PC-9 (cell line): ENCODE results near the gene RPP25L. TPM values are rescaled to one million over a fixed set of nuclear protein-coding genes. Genes with fewer than 3 reads are reported as not detected.

ENCODE experiments used
- BruUV-seq: library from RNA; stranded (reverse); fragments of 400-500 nt; replicated peaks from 2 replicates; lab custom pipeline; 2021; lab: Mats Ljungman, UMichigan
- CTCF ChIA-PET: fragments of 300-600 bp; sonication (Branson Sonifier 250); formaldehyde crosslinking; loops from one replicate; lab custom pipeline; 2022; ENCODE audit warnings: antibody characterized with exemption; lab: Charles Lee
- POLR2A ChIA-PET: fragments of 300-600 bp; sonication (Branson Sonifier 250); formaldehyde crosslinking; loops from one replicate; lab custom pipeline; 2022; ENCODE audit warnings: antibody characterized with exemption; ENCODE audit not compliant: unreplicated experiment; lab: Charles Lee
- DNase-seq, 2 experiments: peaks; one replicate each; pipeline versions ENCODE4 v3.0.0 to v3.0.0-alpha.2; 2015 to 2022; ENCODE audit warnings: mixed read lengths in 1 of 2
- H2AFZ ChIP-seq: fragments of 200-600 bp; sonication (generic); 2 replicates; pipeline ENCODE4 v1.8.1; 2017; ENCODE audit warnings: antibody characterized with exemption
- H3F3A ChIP-seq: fragments of 200-600 bp; sonication (generic); 2 replicates; pipeline ENCODE4 v1.8.1; 2017; ENCODE audit warnings: antibody characterized with exemption, mild to moderate bottlenecking, low read depth; ENCODE audit not compliant: insufficient read depth
- H3K27ac ChIP-seq: fragments of 200-600 bp; sonication (generic); 2 replicates; pipeline ENCODE4 v1.6.1; 2016; ENCODE audit warnings: mixed run types
- H3K27me3 ChIP-seq: fragments of 200-600 bp; sonication (generic); 2 replicates; pipeline ENCODE4 v1.6.1; 2016; ENCODE audit warnings: low read depth, mixed run types; ENCODE audit not compliant: insufficient read depth
- H3K36me3 ChIP-seq: fragments of 200-600 bp; sonication (generic); 2 replicates; pipeline ENCODE4 v1.6.1; 2016; ENCODE audit warnings: low read depth, mixed run types
- H3K4me1 ChIP-seq: fragments of 200-600 bp; sonication (generic); replicated peaks from 2 replicates; pipeline ENCODE4 v1.6.1; 2016; ENCODE audit warnings: mixed run types; ENCODE audit not compliant: insufficient read depth
- H3K4me2 ChIP-seq: fragments of 200-600 bp; sonication (generic); 2 replicates; pipeline ENCODE4 v1.6.1; 2017; ENCODE audit warnings: mixed run types
- H3K4me3 ChIP-seq: fragments of 200-600 bp; sonication (generic); 2 replicates; pipeline ENCODE4 v1.6.1; 2016; ENCODE audit warnings: mixed run types
- H3K79me2 ChIP-seq: fragments of 200-600 bp; sonication (generic); 2 replicates; pipeline ENCODE4 v1.6.1; 2017; ENCODE audit warnings: low read depth, mixed run types
- H3K9me2 ChIP-seq: fragments of 200-600 bp; sonication (generic); 2 replicates; pipeline ENCODE4 v1.8.1; 2017; ENCODE audit warnings: mild to moderate bottlenecking; ENCODE audit not compliant: insufficient read depth
- H3K9me3 ChIP-seq: fragments of 200-600 bp; sonication (generic); 2 replicates; pipeline ENCODE4 v1.8.1; 2016; ENCODE audit warnings: low read depth; ENCODE audit not compliant: insufficient read depth
- H4K20me1 ChIP-seq: fragments of 200-600 bp; sonication (generic); 2 replicates; pipeline ENCODE4 v1.8.1; 2017; ENCODE audit not compliant: insufficient read depth
- CTCF ChIP-seq: fragments of 200-600 bp; sonication (generic); conservative IDR thresholded peaks from 2 replicates; pipeline ENCODE4 v1.6.1; 2017; ENCODE audit warnings: mixed run types, antibody characterized with exemption, mild to moderate bottlenecking, moderate library complexity
- EZH2 ChIP-seq: fragments of 200-600 bp; sonication (generic); IDR thresholded peaks from 2 replicates; pipeline ENCODE4 v1.8.0; 2017; ENCODE audit warnings: antibody characterized with exemption, low read depth
- intact Hi-C: fragments of 100-400 bp; cut with micrococcal nuclease; formaldehyde crosslinking; loops from one replicate; pipeline ENCODE4 v1.10.0; 2022; ENCODE audit not compliant: unreplicated experiment
- total RNA-seq: library from RNA; stranded (reverse); gene quantifications from 2 replicates; pipeline ENCODE4 v1.2.3, GENCODE V29; 2021

RPP25L gene
- total RNA-seq, 1 experiment from 2014 or later: 15.6 TPM

GRCh38 chr9:34580358-34580757, 31.5 kb downstream of the RPP25L start:
- no peak overlapping the region for H3K27ac ChIP-seq
- no peaks in the 10 kb centered on the region for H3K9me2 ChIP-seq
- ChIA-PET POLR2A (no interaction called here), CTCF (no interaction called here)
- peaks cover 77% of the 10 kb centered on the region for H3K27me3 ChIP-seq
- no peak overlapping the region for H3K4me3 ChIP-seq
- H2AFZ ChIP-seq: no peak overlapping the region
- TF ChIP-seq CTCF (no peak), EZH2 (no peak)
- intact Hi-C loops: no loop called here
- no peak overlapping the region for H3K4me2 ChIP-seq
- H3K9me3 ChIP-seq: no peaks in the 10 kb centered on the region
- H3K4me1 ChIP-seq: no peaks in the 10 kb centered on the region
- H3F3A ChIP-seq: no peaks in the 10 kb centered on the region
- DNase-seq: no peak
- no peaks in the 10 kb centered on the region for H3K79me2 ChIP-seq
- no peaks in the 10 kb centered on the region for H4K20me1 ChIP-seq
- BruUV-seq: no TSS peak
- H3K36me3 ChIP-seq: no peaks in the 10 kb centered on the region

GRCh38 chr9:34579808-34580163, 32.1 kb downstream of the RPP25L start:
- Histone ChIP-seq H3K9me3 (no peaks in the 10 kb centered on the region), H2AFZ (no peak overlapping the region), H3K79me2 (no peaks in the 10 kb centered on the region), H3K27me3 (peaks cover 72% of the 10 kb centered on the region), H4K20me1 (no peaks in the 10 kb centered on the region), H3K9me2 (no peaks in the 10 kb centered on the region), H3K4me1 (no peaks in the 10 kb centered on the region), H3K4me3 (no peak overlapping the region), H3F3A (no peaks in the 10 kb centered on the region), H3K36me3 (no peaks in the 10 kb centered on the region), H3K4me2 (no peak overlapping the region), H3K27ac (no peak overlapping the region)
- ChIA-PET CTCF (no interaction called here), POLR2A (no interaction called here)
- no peak for DNase-seq
- TF ChIP-seq CTCF (no peak), EZH2 (no peak)
- no TSS peak for BruUV-seq
- intact Hi-C loops: no loop called here

- H4K20me1 ChIP-seq: no peaks in the 10 kb centered on the region
- ChIA-PET CTCF (no interaction called here), POLR2A (no interaction called here)
- H3K79me2 ChIP-seq: no peaks in the 10 kb centered on the region
- no peaks in the 10 kb centered on the region for H3K9me2 ChIP-seq
- H3K27me3 ChIP-seq: peaks cover 70% of the 10 kb centered on the region
- H3K4me1 ChIP-seq: no peaks in the 10 kb centered on the region
- no peaks in the 10 kb centered on the region for H3K36me3 ChIP-seq
- no peak overlapping the region for H2AFZ ChIP-seq
- no peak for TF ChIP-seq CTCF
- no peak for TF ChIP-seq EZH2
- no peak overlapping the region for H3K4me2 ChIP-seq
- no TSS peak for BruUV-seq
- H3K27ac ChIP-seq: no peak overlapping the region
- H3K4me3 ChIP-seq: no peak overlapping the region
- no peaks in the 10 kb centered on the region for H3F3A ChIP-seq
- intact Hi-C loops: no loop called here
- H3K9me3 ChIP-seq: no peaks in the 10 kb centered on the region
- no peak for DNase-seq
These were observed 32.6 kb downstream of the RPP25L start for GRCh38 chr9:34579104-34579807.
